GM10248 (cell line): ENCODE results near the gene OR2A5.

ENCODE experiments used
- CTCF ChIA-PET: fragments of 300-600 bp; sonication (Branson Sonifier 250); formaldehyde crosslinking; extraction: SDS; loops from one replicate; lab custom pipeline; 2021; ENCODE audit warnings: antibody characterized with exemption; lab: Yijun Ruan, JAX
- POLR2A ChIA-PET: fragments of 350-650 bp; sonication (Branson Sonifier 250); formaldehyde crosslinking; extraction: SDS; loops from one replicate; lab custom pipeline; 2020; ENCODE audit warnings: antibody characterized with exemption; lab: Yijun Ruan, JAX
- DNase-seq: peaks from one replicate; pipeline ENCODE4 v3.0.0; 2012; ENCODE audit errors: extremely low spot score
- CTCF ChIP-seq: IDR thresholded peaks from 2 replicates; pipeline ENCODE4 v1.5.1; 2012; ENCODE audit warnings: mild to moderate bottlenecking, low read depth; ENCODE audit errors: extremely low read depth, missing control alignments, control extremely low read depth

The OR2A5 gene

GRCh38 chr7:144032985-144033709 lies 15.6 kb upstream of the OR2A5 start:
- TF ChIP-seq CTCF: no peak
- no peak for DNase-seq
- ChIA-PET CTCF (interaction anchor here (0.9 to 1.5 kb wide), 5 partner anchors 10 to 108 kb away, joined by 3 to 6 read pairs (median 3); no protein-coding TSS in a partner anchor), POLR2A (interaction anchor here (0.6 kb wide), 1 partner anchor 12 kb away, joined by 7 read pairs; no protein-coding TSS in a partner anchor)

- CTCF ChIA-PET: no interaction called here
- no peak for DNase-seq
- POLR2A ChIA-PET: no interaction called here
- no peak for TF ChIP-seq CTCF
These were observed 13.4 kb upstream of the OR2A5 start for GRCh38 chr7:144035385-144035784.

GRCh38 chr7:144036302-144036885 lies 12.4 kb upstream of the OR2A5 start:
- TF ChIP-seq CTCF: no peak
- DNase-seq: no peak
- ChIA-PET POLR2A (no interaction called here), CTCF (interaction anchor here (1.1 kb wide), 2 partner anchors 9 to 27 kb away, joined by 3 to 4 read pairs; no protein-coding TSS in a partner anchor)

GRCh38 chr7:144037414-144038035 lies 11.2 kb upstream of the OR2A5 start:
- TF ChIP-seq CTCF: no peak
- ChIA-PET CTCF (interaction anchor here (0.8 to 1.1 kb wide), 2 partner anchors 9 to 10 kb away, joined by 3 read pairs; no protein-coding TSS in a partner anchor), POLR2A (no interaction called here)
- no peak for DNase-seq

- CTCF ChIA-PET: no interaction called here
- no peak for DNase-seq
- POLR2A ChIA-PET: no interaction called here
- TF ChIP-seq CTCF: no peak
These were observed 9.9 kb upstream of the OR2A5 start for GRCh38 chr7:144038887-144039286.

GRCh38 chr7:144049491-144049890 lies 743 bp downstream of the OR2A5 start:
- no peak for TF ChIP-seq CTCF
- ChIA-PET CTCF (no interaction called here), POLR2A (no interaction called here)
- DNase-seq: no peak
